NCI-H345 (cell line): ENCODE results near the gene SIGLEC9.

ENCODE experiments used
- DNase-seq: peaks from one replicate; lab custom pipeline; 2025; lab: John Stamatoyannopoulos, UW

The SIGLEC9 gene

DNA sequence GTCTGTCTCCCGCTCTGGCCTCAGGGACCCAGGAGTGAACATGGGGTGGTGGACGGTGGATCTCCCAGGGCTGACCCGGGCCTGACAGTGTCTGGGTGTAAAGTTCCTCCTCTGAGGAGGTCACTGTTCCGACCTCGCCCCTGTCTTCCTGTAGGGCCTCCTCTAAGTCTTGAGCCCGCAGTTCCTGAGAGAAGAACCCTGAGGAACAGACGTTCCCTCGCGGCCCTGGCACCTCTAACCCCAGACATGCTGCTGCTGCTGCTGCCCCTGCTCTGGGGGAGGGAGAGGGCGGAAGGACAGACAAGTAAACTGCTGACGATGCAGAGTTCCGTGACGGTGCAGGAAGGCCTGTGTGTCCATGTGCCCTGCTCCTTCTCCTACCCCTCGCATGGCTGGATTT is at the start of gene SIGLEC9:
Gene SIGLEC9, plus strand, starts transcription at position 178 of the 400 bp plus-strand sequence. Its CDS starts 69 bp downstream, at position 247.
- no peak for DNase-seq

DNA sequence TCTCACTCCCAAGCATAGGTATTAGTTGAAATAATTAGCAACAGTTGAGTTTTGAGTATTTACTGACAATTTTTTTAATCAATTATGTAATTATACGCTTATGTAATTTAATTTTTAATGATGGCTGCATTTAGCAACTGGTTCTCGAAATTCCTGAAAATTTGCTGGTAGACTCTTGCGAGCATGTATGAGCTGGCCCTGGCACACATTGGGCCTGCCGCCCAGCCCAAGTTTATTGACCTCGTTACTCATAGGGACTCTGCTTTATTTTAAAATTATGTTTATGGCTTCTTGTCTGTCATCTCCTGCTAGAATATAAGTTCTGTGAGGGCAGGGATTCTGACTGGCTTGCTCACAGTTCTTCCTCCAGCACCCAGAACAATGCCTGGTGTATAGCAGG is 48.7 kb upstream of the SIGLEC9 start:
- DNase-seq, result no peak

DNA sequence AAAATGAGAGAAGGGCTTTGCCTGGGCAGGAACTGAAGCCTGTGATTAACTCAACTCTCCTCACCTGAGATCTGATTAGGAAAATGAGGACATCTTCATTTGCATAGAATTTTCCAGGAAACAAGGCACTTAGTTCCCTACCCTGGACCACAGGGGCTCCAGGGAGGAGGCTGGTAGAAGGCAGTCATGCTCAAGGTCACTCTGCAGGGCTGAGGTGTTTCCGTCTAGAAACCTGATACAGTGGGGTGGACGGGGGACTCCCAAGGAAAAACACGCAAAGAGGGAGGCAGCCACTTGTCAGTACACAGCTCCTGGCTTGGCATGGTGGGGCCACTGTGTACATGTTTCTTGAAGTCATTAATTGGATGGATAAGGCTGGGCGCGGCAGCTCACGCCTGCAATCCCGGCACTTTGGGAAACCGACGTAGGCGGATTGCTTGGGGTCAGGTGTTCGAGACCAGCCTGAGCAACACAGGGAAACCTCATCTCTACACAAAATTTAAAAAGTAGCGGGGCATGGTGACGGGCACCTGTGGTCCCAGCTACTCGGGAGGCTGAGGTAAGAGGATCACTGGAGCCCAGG is 48.0 kb upstream of the SIGLEC9 start:
- DNase-seq, result no peak

DNA sequence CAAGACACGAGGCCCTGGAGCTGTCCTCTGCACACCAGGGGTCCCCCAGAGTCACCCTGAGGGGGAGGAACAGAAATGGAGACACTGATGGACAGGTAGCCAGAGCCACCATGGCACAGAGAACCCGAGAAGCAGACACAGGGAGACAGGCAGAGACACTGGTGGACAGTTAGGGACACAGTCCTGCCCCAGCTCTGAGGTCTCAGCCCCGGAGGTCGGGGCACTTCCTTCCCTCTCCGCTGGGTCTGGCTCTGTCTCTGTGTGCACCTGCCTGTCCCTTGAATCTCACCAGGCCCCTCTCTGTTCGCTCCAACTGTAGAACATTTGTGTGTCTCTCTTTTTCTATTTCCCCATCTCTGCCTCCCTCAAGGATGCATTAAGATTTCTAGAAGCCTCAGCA is 46.6 kb upstream of the SIGLEC9 start:
- DNase-seq, result no peak

DNA sequence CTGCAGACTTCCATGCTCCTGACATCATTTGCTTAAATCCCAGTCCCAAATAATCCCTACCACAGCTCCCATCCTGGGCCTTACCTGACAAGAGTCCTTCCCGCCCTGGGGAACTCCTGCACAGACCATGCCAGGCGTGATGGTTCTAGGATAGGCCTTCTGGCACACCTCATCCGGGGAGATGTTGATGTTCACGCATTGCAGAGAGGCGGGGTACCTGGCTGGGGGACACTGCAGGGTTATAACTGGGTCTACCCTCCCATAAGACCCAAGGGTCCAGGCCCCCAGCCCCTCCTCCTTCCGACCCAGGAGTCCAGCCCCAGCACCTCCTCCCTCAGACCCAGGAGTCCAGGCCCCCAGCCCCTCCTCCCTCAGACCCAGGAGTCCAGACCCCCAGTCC is 46.0 kb upstream of the SIGLEC9 start:
- DNase-seq, result no peak

DNA sequence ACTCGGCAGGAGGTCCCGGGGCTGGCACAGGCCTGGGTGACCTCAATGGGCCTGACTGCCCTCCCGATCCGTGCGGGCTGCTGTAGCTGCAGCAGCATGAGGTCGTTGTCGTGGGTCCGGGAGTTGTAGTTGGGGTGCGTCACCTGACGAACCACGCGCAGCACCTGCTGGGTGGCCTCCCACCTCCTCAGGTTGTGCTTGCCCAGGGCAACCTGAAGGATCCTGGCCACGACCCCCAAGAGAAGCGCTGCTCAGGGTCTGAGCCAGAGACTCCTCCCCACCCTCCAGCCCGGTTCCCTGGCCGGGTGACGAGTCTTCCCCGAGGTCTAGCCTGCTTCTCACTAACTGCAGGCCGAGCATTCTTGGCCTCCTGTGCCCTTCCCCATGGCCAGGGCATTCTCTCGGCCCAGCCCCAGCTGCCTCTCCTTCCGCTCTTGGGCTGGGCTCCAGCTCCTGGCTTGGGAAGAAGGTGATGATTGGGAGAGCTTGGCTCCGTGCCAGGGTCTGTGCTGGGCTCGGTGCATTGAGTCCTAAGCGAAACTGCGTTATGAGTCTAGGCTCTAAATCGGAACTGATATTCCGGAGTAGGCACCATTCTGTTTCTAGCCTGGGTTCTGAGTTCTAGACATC is 45.1 kb upstream of the SIGLEC9 start:
- no peak for DNase-seq

DNA sequence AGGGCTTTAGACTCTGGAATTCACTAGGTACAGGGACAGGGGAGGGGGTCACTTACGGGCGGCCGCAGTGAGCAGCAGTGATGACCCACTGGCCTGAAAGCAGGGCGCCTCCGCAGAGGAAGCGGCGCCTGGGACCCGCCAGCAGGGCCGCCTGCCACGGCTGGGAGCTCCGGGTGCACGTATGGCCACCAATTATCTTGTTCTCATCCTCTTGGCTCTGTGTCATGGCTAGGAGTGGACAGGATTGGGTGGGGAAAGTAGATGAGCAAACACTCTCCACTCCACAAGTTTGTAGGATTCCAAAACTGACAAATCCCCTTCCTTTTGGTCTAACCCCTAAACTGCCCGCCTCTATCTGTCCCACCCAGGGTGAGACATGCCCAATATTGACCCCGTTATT is 43.2 kb upstream of the SIGLEC9 start:
- no peak for DNase-seq

DNA sequence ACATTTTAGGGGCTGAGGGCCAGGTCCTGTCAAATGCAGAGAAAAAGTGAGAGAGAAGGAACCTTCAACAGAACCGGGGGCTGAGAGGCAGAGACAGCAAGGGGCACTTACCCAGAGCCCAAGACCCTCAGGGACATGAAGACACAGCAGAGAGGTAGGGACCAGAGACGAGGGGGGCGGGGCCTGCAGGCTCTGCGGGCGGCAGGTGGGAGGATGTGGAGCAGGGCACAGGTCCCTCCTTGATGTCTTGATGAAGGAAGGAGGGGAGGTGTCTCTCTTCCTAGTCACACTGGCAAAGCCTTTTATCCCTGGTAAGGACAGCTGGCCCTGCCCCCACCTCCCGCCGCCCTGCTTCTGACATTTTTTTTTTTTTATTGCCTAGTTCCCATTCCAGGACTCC is 42.1 kb upstream of the SIGLEC9 start, which contains the start of gene KLK14:
Gene KLK14, minus strand, starts transcription at position 277 of the 400 bp plus-strand sequence. Its CDS starts 273 bp downstream, at position 4.
- no peak for DNase-seq

DNA sequence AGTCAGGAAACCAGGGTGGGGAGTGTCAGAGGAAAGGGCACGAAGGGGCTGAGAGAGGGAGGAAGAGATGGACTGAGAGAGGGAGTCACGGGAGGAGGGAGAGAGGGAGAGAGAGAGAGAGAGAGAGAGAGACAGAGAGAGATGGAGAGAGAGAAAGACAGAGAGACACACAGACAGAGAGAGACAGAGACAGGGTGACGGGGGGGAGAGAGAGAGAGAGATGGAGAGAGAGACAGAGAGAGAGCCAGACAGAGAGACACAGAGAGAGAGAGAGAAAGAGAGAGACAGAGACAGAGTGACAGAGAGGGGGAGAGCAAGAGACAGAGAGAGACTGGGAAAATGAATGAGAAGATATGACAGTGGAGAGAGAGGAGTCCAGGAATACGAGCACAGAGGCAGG is 41.5 kb upstream of the SIGLEC9 start:
- no peak for DNase-seq

DNA sequence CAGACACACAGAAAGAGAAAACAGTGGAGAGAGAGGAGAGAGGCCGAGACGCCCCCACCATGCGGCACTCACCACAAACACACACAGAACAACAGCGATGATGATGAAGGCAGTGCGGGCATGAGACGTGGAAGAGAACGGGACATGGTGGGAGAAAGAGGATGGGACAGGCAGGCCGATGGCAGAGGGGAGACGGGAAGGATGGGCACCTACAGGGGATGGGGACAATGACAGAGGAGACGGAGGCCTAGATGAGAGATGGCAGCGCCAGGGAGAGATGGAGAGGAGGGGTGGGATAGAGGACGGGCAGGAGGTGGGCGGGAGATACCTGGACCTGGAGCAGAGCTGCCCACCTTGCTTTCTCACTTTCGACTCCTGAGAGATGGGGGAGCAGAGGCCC is 40.9 kb upstream of the SIGLEC9 start:
- no peak for DNase-seq

DNA sequence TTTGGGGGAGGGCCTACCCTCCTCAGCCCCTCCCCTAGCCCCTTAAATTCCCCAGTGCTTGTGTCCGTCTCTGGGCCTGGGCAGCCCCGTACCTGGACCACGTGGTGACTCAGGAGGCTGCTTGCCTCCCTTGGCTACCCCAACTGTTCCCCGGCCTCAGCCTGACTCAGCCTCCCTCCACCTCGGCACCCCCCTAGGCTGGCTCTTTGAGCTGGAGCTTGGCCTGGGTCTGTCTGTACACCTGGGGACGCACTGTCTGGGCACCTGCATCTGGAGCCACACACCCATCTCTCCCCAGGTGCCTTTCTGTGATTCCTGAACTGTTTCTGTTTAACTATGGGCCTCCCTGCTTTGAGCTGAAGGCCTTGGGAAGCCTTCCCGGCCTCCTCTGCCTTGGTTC is 40.2 kb upstream of the SIGLEC9 start:
- DNase-seq, result no peak

DNA sequence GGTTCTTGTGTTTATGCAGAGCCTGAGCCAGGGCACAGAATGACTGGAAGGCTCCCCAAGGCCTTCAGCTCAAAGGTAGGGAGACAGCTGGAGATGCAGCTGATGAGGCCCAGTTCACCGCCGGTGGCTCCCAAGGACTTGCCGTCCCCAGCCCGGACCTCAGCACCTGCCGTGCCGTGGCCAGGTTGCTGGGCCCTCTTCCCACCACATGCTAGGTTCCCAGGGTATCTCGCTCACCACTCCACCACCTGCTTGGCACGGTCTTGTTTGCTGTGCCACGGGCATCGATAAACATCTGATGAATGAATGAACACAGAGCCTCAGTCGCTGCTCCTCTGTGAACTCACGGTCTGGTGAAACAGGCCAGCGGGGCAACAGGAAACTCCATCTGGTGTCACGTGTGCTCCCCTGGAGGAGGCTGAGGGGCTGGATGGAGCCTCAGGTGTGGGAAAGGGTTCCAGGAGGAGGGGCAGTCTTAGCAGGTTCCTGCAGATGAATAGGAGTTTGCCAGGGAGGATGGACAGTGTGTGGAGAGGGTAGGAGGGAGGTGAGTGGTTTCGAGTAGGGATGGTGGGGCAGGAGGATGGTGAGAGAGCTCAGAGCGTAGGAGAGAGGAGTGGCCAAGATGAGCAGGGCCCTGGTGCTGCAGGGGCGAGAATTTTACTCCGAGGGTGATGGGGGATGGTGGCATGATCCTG is 38.4 kb upstream of the SIGLEC9 start:
- peak; percentile 16 for DNase-seq

DNA sequence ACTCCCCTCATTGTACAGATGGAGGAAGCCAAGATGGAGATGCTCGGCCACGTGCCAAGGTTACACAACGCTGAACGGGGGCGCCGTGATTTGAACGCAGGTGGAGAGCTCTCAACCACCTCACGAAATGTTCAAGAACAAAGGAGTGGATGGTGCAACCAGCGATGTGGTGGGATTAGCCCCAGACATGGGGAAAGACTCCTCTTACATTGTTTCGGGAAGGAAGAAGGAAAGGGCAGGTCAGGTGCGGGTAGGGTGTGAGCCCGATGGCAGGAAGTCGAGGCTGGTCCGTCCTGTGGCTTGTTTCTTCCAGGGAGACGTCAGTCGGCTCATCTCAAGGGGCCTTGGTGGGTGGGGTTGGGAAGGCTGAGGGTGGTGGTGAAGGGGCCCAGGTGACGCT is 34.9 kb upstream of the SIGLEC9 start:
- DNase-seq, result no peak

DNA sequence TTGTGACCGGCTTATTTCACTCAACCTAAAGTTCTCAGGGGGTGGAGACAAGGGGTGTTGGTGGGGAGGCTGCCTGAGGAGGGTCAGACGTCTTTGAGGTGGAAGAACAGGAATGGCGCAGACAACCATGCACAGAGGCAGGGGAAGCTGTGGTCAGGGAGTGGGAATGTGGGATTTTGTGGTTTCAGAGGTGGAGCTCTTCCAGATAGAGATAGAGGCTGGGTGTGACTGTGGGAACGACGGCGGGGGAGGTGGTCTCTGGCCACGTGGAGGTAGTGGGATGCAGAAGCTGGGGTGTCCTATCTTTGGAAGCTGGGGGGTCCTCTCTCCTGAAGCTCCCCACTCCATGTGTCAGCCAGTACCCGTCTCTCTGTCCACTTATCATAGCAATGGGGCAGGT is 34.2 kb upstream of the SIGLEC9 start:
- DNase-seq, result no peak

DNA sequence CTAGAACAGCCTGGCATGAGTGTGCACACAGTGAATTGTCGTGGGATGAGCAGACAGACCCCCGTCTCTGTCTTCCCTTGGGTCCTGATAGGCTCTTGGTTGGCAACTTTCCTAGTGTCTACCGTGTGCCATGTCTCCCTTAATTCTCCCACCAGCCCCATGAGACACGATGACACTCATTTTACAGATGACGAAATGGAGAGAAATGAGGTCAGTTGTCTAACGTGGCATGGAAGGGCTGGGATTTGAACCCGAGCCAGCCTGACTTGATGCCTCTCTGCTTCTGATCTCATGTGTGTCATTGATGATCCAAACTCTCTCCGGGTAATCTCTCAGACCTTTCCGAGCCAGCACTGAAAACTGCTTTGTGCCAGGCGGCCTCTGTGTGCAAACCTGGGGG is 33.6 kb upstream of the SIGLEC9 start:
- DNase-seq, result no peak

DNA sequence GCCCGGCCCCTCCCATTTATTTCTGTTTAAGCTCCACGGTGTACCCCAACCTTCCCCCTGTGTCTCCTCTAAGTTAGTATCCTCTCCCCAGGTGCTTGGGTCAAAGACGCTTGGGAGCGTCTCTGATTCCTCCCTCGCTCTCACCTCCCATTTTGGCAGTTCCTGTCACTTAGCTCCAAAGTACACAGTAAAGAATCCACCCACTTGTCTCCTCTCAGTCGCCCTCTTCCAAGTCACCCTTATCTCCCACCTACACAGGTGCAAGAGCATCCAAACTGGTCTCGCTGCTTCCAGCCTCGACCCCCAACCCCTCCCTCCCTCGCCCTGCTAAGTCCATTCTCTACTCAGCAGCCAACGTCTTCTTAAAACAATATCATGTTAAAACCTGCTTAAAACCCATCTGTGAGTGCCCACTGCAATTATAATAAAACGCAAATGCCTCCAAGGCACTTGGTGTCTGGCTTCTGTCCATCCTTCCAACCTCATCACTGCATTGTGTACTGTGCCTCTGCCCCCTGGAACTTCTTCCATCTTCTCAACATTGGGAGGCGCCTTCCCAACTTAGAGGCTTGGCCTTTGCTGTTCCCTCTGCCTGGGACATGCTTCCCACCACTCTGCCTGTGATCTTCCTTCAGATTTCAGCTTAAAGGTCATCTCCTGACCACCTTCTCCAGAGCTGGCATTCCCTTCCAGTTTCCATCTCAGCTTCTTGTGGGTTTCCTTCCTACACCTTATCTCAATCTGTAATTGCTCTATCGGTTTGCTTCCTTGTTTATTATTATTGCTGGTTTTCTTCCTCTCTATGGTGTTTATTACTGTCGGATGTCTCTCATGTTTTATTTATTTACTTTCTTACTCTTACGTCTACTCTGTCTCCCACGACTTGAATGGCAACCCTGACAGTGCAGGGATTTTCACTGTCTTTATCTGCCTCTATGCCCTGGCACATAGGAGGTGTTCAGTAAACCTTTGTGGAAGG is 32.5 kb upstream of the SIGLEC9 start:
- no peak for DNase-seq

DNA sequence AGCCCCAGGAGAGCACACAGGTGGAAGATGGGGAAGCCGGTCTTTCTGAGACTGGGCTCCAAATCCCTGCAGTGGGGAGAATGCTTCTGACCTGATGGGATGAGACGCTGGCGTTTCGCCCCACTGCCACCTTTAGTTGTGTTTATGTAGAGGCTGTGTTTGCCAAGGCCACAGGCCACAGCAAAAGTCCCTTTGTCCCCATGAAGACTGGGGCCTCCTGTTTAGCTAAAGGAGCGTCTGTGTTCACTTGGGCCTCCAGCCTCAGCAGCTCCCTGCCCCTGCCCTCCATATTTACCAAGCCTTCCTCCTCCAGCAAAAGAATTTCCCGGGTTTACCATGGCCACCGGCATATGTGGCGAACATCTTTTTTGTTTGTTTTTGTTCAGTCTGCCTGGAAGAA is 31.6 kb upstream of the SIGLEC9 start:
- DNase-seq, result no peak

DNA sequence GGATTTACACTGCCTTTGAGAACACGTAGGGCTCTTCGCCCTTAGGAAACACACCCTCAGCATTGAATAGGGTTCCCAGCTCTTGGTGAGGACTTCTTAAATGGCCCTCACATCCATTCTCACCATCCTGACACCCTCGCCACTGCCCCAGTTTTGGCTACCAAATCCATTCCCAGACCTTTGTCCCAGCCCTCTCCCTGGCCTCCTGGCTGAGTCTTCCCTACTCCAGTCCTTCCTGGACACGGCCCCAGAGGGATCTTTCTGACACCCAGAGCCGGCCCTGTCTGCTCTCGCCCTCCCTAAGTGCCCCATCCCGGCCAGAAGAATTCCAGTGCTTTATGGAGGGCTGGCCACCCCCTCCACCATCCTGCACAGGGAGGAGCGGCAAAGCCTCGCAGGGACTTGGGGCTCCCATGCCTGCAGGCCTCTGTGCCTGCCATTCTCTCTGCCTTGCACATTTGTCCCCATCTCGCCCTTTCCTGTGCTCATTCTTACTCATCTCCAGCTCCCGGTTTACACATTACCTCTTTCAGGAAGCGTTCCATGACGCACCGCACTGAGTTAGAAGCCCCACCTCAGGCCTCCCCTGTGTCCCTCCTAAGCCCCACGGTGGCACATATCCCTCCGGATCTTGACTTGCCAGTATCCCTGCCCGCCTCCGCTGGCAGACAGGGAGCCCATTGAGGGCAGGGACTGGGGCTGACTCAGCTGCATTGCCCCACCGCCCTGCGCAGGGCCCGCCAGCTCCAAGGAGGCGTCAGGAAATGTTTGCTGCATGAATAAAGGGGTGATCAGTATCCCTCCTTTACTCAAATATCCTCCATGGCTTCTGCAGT is 31.0 kb upstream of the SIGLEC9 start:
- no peak for DNase-seq

DNA sequence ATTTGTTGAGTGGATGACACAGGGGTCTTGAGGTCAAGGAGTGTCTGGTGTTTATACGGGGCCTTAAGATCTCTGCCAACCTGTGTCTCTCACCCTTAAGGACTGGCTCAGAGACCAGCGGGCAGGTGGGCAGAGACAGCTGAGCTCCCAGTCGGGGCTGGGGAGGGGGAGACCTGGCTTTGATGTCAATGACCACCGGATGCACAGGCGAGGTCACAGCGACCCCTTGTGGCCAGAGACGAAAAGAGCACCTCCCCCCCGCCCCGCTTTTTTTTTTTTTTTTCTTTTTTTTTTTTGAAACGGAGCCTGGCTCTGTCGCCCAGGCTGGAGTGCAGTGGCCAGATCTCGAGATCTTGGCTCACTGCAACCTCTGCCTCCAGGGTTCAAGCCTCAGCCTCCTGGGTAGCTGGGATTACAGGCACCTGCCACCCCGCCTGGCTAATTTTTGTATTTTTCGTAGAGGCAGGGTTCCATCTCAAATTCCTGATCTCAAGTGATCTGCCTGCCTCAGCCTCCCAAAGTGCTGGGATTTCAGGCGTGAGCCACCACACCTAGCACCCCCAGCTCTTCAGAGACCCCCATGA is 29.9 kb upstream of the SIGLEC9 start:
- DNase-seq, result no peak

DNA sequence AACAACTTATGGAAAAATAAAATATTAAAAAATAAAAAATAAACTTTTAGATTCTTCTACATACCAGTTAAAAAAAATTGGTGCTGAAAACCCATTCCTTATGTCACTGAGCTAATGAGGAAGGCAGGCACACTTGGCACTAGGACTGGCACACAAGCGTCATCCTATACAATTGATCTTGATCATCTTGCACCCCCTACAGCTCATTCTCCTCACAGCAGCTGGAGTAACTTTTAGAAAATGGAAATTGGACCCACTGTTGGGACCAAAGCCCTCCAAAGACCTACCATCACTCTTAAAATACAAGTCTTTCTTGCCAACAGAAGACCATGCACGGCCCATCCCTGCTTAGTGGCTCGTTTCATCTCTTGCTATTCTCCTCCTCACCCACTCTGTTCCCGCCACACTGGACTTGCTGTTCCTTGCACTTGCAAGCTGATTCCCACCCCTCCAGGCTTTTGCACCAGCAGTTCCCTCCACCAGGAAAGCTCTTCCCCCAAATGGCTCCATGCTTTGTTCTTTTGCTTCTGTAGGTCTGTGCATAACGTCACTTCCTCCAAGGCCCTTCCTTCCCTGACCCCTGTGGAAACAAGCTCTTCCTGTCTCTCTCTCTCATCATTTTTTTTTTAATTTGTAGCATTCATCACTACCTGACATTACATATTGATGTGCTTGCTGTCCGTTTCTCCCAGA is 28.1 kb upstream of the SIGLEC9 start:
- DNase-seq, result no peak
